Measurements from ENCODE around the gene GPLD1.

DNA sequence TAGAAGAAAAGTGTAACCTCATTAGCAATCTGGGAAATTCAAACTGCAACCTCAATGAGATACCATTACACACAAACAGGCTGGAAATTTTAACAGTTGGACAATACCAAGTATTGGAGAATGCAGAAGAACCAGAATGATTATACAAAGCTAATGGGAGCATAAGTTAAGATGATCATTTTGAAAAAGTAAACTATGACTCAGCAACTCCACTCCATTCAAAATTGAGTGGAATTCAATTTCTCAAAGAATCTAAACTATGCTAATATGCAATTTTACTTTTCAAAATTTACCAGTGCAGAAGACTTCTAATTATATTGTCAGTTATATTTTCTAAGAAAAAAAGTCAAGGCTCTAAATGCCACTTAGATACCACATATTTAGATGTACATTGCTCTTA lies 17.2 kb downstream of the GPLD1 start:
- TF ChIP-seq, protein P1, sequence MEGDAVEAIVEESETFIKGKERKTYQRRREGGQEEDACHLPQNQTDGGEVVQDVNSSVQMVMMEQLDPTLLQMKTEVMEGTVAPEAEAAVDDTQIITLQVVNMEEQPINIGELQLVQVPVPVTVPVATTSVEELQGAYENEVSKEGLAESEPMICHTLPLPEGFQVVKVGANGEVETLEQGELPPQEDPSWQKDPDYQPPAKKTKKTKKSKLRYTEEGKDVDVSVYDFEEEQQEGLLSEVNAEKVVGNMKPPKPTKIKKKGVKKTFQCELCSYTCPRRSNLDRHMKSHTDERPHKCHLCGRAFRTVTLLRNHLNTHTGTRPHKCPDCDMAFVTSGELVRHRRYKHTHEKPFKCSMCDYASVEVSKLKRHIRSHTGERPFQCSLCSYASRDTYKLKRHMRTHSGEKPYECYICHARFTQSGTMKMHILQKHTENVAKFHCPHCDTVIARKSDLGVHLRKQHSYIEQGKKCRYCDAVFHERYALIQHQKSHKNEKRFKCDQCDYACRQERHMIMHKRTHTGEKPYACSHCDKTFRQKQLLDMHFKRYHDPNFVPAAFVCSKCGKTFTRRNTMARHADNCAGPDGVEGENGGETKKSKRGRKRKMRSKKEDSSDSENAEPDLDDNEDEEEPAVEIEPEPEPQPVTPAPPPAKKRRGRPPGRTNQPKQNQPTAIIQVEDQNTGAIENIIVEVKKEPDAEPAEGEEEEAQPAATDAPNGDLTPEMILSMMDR (IDR thresholded peaks at IDR 0.05) = no peak
- TF ChIP-seq POLR2A (IDR thresholded peaks at IDR 0.05) = no peak
- no peak for TF ChIP-seq EP300 (IDR thresholded peaks at IDR 0.05)
